GM20431 (cell line): Measurements from ENCODE around the gene CCDC106.

ENCODE experiments used
- in situ Hi-C: fragments of 300-500 bp; cut with MseI, MboI; formaldehyde crosslinking; loops from one replicate; pipeline ENCODE4 v1.15.0; 2020; ENCODE audit warnings: low sequenced_read_pairs; ENCODE audit not compliant: unreplicated experiment

The CCDC106 gene

GRCh38 chr19:55648585-55649267 lies 714 bp downstream of the CCDC106 start:
- in situ Hi-C loops, result no loop called here

DNA sequence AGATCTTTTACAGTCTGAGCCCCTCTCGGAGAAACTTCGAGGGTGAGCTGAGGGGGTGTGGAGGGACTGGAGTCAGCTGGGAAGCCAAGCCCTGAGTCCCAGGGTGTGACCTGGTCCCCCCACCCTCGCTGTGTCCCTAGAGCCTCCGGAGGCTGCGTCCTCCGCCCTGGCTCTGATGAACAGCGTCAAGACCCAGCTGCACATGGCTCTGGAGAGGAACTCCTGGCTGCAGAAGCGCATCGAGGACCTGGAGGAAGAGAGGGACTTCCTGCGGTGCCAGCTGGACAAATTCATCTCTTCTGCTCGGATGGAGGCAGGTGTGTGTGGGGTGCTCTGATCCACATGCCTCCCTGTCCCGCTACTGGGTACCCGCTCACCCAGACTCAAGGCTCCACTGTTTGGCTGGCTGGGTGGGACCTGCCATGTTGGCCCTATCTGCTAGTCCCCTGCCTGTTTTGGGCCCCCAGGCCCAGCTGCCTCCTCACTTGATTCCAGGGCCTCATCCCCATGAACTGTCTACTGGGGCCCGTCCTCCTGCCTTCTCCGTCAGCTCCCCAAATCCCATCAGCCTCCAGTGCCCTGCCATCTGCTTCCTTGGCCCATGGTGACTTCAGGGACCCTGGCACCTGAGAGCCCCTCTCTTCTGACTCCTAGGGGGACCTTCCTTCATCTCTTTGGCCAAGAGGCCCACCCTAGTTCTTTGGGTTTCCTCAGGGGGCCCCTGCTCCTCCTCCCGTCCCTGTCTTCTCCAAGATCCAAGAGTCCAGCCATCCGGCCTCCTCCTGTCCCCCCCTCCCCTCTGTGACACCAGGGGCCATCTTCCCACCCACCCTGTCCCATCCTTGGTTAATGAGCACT lies 1.5 kb downstream of the CCDC106 start:
- in situ Hi-C loops, result no loop called here

GRCh38 chr19:55650126-55650557 lies 2.1 kb downstream of the CCDC106 start:
- in situ Hi-C loops, result no loop called here

- in situ Hi-C loops, result no loop called here
Observed at GRCh38 chr19:55650602-55651230, 2.7 kb downstream of the CCDC106 start.

- in situ Hi-C loops, result no loop called here
Observed at GRCh38 chr19:55651236-55651635, 3.2 kb downstream of the CCDC106 start.

GRCh38 chr19:55652311-55653128 lies 4.5 kb downstream of the CCDC106 start:
- in situ Hi-C loops, result no loop called here

DNA sequence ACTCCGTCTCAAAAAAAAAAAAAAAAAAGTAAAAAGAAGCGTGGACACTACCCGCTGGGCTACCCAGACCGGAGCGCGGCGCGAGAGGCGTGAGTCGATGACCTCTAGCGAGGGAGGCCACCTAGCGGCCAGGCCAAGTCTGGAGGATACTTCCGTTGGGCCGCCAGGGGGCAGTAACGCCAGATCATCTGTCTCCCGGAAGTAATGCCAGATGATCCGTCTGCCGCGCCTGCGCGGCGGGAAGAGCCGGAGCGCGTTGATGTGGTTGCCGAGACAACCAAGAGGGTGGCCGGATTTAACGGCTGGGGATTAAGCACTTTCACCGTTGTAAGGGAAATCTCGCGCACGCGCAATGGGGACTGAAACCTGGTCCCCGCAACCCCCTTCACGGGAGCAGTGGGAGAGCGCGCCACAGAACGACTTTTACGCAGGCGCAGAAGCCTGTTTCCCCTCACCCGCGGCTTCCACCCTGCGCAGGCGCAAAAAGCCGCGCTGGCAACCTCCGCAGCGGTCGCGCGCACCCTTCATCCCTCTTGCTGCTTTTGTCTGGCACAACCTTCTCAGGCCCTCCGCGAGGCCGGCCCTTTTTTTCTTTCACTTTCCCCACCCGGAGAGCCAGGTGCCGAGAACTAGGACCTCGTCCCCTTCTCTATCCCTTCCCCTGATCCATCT lies 5.8 kb downstream of the CCDC106 start:
- in situ Hi-C loops, result no loop called here

DNA sequence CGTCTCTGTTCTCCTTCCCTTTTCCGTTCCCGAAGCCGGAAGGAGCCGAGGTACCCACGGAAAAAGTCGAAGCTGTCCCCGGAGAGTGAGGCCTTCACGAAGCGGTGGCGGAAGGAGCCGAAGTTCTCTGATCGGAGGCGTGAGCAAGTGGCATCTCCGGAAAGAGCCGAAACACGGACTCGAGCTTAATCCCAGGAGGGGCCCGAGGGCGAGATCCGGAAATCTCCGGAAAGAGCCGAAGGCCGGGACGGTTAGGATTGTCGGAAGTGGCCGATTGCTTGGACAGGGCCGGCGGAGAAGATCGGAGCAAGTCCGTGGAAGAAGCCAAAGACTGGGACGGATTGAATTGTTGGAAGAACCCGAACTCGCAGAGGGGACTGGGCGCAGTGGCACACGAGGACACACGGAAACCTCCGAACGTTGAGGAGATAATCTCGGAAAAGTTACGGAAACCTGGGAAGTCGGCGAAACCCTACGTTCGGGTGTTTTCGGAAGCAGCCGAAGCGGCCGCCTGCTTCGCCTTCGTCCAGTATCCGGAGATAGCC lies 6.4 kb downstream of the CCDC106 start:
- in situ Hi-C loops, result no loop called here

DNA sequence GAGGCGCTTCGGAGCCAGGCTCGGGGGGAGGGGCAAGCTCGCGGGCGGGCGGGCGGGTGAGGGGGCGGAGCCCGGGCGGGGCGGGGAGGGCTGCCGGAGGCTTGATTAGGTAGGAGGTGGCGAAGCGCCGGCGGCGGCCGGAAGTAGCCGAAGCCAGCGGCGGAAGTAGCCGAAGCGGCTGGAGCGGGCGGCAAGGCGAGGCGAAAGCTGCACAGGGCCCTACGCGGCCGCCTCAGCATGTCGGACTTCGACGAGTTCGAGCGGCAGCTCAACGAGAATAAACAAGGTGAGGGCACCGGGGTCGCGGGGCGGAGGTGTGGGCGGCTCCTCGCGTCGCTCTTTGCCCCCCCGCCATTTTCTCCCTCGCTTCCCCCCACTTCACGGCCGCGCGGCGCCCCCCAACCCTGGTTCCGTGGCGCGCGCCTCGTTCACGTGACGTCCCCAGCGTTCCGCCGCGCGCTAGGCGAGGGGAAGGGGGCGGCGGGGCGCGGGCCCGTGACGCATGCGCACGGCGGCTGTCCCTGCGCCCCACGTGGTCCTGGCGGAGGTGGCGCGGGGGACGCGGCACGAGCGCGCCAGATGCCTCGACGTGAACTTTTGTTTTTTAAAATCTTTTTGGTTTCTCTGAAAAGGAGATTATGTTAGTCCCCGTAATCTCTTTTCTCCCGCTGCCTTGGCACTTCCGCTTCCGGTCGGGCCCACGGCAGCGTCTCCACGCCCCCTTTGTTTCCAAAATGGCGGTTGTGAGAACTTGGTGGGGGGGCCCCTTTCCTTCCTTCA lies 7.0 kb downstream of the CCDC106 start, which contains the start of gene U2AF2:
Gene U2AF2 (plus strand): TSS at position 168 of the 780 bp plus-strand sequence. CDS start 70 bp downstream, at position 238.
- in situ Hi-C loops, result no loop called here

GRCh38 chr19:55655648-55656040 lies 7.6 kb downstream of the CCDC106 start:
- in situ Hi-C loops, result no loop called here

- in situ Hi-C loops, result no loop called here
Observed at GRCh38 chr19:55656552-55656951, 8.5 kb downstream of the CCDC106 start.

DNA sequence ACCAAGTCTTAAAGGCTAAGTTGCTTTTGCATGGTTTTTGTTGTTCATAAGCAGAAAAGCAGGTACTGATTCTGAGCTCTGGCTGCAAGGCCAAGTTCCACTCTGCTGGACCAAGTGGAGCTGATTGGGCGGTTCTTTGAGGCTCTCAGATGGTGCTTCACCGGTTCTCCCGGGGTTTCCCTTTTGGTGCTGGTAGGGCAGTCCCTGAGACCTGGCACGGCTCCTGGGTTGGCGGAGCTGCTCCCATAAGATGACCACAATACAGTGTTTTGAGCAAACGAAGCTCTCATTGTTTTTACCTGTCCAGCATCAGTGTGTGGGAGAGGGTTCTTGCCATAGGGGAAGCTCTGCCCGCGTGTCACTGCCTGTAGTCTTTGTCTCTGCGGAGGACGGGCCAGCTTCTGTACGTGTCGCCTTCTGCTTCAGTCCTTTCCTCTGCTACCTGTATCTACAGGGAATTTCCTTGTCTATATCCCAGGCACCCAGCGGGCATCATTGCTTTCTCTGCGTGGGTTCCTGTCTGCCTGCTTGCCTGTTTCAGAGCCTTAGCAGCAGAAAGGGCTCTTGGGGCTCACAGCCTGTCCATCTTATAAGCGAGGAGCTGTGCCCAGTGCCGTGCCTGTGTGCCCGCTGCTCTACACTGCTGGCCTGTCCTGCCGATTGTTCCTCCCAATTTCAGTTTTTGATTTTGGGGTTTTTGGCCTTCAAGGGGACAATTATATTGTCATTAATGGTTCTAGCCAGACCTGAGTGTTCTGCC lies 9.2 kb downstream of the CCDC106 start:
- in situ Hi-C loops, result no loop called here

DNA sequence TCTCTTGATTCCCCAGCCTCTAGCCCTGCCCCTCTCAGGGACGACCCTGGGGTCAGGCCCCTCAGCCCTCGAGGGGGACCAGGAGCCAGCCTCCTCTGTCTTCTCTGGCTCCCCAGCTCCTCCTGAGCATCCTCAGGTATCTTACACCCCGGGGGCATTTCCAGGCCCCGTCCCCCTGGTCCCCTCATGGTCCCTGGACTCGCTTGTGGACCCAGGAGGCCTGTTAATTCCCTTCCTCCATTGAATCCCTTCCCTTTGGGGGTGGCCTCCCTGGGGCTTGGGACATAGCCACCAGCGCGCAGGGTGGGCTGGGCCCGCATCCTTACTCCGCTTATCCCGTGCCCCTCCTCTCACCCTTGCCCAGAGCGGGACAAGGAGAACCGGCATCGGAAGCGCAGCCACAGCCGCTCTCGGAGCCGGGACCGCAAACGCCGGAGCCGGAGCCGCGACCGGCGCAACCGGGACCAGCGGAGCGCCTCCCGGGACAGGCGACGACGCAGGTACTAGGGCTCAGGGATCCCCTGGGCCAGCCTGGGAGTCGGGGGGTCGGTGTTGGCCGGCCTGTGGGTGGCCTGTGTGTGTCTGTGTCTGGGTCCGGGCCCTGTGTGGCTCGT lies 10.9 kb downstream of the CCDC106 start:
- in situ Hi-C loops, result no loop called here

- in situ Hi-C loops, result no loop called here
Observed at GRCh38 chr19:55659822-55660221, 11.8 kb downstream of the CCDC106 start.

DNA sequence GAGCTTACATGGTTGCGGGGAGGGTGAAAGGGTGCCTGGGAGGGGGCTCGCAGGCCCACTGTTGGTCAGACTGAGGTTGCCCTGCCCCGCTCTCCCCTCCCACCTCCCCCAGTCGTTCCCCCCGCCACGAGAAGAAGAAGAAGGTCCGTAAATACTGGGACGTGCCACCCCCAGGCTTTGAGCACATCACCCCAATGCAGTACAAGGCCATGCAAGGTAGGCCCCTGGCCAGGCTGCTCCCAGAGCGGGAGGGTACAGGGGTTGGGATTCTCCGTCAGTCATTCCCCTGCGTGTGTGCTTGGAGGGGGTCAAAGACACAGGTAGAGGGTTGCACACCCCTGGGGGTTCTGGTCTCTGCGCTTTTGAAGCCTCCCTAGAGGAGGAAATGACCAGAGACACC lies 12.4 kb downstream of the CCDC106 start:
- in situ Hi-C loops, result no loop called here

DNA sequence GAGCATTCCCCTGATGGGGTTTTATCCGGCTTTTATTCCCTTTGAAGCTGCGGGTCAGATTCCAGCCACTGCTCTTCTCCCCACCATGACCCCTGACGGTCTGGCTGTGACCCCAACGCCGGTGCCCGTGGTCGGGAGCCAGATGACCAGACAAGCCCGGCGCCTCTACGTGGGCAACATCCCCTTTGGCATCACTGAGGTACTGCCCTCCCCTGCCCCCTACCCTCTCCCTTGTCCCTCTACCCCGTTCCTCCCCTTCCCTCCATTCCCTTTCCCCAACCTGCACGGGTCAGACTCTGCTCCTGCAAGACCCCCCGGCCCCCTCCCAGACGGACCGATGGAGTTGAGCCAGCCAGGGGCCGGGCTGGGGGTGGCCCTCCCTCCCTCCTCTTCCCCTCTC lies 13.0 kb downstream of the CCDC106 start:
- in situ Hi-C loops, result no loop called here

- in situ Hi-C loops, result no loop called here
Observed at GRCh38 chr19:55661826-55662225, 13.8 kb downstream of the CCDC106 start.
